NCI-H510A (cell line): ENCODE results near the gene ADGRB2.
"Not testable (repeated sequence)": the region's sequence is repeated elsewhere in the genome, so short reads cannot be mapped to it uniquely, and the experiment has no call there.

ENCODE experiments used
- DNase-seq: peaks from one replicate; lab custom pipeline; 2025; lab: John Stamatoyannopoulos, UW

Gene ADGRB2

GRCh38 chr1:31726715-31727114 is 37.4 kb downstream of the ADGRB2 start:
- no peak for DNase-seq

- peak; percentile 35 for DNase-seq
Observed at GRCh38 chr1:31725777-31726535, 38.2 kb downstream of the ADGRB2 start.

DNA sequence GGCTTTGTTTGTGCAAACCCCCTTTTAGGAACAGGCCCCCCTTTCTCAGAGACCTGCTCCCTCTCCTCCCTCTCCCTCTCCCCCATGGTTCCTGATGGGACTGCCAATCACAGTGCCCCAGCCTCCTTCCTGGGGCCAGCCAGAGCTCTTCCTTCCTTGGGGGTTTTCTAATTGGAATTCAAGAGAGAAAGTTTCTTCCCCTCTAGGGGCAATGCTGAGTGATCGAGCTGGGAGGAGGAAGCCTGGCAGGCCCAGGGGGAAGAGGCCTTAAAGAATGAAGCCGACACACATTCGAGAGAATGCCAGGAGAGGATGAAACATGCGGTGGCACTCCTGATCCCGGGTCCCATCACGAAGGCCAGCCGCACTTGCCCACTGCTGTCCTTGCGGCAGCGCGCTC is 39.0 kb downstream of the ADGRB2 start:
- DNase-seq, result no peak

DNA sequence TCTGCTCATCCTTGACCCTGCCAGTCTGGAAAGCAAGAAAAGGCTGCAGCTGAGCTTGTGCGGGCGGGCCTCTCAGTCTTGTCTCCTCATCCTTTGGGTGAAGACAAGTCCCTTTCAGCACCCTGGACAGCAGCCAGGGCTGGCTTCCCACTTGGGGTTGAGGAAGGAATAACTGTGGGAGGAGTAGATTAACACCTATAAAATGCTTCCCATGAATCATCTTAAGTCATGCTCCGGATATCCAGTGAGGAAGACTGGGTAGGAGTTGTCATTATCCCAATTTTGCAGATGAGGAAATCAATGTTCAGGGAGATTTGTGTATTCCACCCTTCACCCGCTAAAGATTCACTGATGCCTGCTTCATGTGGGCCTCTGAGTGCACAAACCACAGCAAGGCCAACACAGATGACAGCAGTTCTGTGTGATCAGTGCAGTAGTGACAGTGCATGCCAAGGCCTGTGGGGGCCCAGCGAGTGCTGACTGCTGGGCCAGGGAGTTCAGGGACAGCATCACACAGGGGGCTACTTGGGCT is 40.2 kb downstream of the ADGRB2 start:
- DNase-seq, result no peak

- DNase-seq, result no peak
Observed at GRCh38 chr1:31718327-31718897, 45.7 kb downstream of the ADGRB2 start.

- DNase-seq, result no peak
Observed at GRCh38 chr1:31717341-31717740, 46.8 kb downstream of the ADGRB2 start.

DNA sequence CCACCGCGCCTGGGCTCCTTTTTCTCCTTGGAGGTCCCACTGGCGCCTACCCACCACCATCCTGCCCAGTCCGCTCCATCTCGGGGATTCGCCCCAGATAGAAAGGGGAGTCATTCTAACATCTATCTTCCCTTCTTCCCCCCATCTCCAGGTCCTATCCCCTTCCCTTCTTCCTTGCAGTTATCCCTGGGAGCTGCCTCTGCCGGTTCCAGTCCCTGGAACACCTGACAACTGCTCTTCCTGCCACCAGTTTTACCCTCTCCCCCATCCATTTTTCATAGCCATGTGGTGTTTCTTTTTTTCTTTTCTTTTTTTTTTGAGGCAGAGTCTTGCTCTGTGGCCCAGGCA is 48.3 kb downstream of the ADGRB2 start:
- no peak for DNase-seq

GRCh38 chr1:31715087-31715872 is 48.9 kb downstream of the ADGRB2 start:
- no peak for DNase-seq

DNA sequence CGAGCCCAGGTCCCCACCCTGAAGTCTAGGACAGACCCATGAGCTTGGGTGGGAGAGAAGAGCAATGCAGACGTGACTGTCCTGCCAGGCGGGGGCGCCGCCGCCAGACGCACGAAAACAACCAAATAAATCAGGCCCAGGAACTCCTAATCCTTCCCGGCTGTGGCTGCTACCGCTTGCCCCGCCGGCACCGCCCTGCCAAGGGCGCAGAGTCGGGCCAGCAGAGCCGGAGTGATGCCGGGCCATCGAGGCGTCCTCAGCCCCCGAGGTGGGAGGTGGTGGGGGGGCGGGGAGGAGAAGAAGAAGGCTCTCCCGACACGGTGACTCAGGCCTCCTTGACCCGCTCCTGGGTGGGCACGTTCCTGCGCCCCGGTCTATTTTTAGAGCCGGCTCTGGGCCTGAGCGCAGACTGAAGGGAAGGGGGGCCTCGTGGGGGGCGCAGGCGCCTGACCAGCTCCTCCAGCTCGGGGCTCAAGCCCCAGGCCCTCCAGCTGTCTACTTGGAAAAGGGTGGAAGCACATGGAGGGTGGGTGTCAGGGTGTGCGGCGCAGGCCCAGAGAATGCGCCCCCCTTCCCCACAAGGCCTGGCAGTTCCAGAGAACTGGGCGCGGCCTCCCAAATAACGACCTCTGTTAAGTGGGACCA is 49.6 kb downstream of the ADGRB2 start:
- no peak for DNase-seq

- DNase-seq, result no peak
Observed at GRCh38 chr1:31712630-31713029, 51.5 kb downstream of the ADGRB2 start.

- DNase-seq, result no peak
Observed at GRCh38 chr1:31712068-31712467, 52.1 kb downstream of the ADGRB2 start.

DNA sequence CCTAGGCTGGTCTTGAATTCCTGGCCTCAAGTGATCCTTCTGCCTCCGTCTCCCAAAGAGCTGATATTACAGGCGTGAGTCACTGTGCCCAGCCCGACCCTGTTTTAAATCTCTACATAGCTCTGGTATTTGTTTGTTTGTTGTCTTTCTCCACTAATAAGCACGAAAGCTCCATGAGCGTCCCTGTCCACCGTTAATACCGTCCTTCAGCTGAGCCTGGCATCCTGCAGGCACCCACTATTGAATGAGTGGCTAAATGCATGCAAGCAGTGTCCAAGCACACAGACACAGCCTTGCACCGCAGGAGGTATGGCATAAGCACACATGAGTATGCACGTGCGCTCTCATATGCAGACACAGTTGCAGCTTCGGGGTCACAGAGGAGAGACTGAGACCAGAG is 55.8 kb downstream of the ADGRB2 start:
- DNase-seq, result no peak

GRCh38 chr1:31707711-31708110 is 56.4 kb downstream of the ADGRB2 start:
- no peak for DNase-seq

DNA sequence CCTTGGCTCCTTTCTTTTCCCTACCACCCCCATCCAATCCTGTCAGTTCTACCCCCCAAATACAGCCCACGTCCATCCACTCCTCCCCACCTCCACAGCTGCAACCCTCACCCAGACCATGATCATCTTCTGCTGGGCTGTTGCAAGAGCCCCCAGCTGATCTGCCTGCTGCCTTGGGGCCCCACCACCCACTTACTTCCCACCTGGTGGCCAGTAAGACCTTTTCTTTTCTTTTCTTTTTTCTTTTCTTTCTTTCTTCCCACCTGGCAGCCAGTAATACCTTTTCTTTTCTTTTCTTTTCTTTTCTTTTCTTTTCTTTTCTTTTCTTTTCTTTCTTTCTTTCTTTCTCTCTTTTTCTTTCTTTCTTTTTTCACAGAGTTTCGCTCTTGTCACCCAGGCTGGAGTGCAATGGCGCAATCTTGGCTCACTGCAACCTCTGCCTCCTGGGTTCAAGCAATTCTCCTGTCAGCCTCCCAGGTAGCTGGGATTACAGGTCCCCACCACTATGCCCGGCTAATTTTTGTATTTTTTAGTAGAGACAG is 57.0 kb downstream of the ADGRB2 start:
- DNase-seq, result not testable (repeated sequence)

DNA sequence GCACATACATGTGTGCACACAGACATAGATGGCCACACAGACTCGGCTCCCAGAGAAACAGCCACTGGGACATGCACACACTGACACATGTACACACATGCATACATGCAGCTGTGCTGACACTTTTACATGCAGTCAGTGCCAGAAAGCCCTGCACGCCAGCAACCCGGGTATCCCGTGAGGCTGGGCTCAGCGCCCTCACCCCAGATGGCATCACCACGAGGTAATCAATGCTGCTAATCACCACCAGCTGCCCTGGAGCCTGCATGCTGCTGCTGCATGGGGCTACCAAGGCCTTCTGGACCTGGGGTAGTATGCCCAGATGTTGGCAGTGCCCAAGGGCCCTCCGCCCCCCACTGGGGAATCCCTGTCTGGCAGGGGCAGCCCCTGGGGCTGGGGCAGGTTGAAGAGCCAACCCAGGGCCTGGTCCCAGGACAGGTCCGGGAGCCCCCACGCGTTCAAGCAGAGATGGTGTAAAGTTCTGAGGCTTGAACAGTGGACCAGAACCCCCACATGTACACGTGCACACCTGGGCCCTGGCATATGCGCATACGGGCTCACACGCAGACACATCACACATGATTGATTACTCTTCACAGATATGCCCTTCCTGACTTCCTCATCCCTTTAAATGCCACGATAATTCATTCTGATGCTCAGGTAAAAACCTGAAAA is 57.6 kb downstream of the ADGRB2 start:
- DNase-seq, result no peak

GRCh38 chr1:31705080-31705866 is 58.9 kb downstream of the ADGRB2 start:
- DNase-seq, result no peak

- DNase-seq, result no peak
Observed at GRCh38 chr1:31704271-31705079, 59.7 kb downstream of the ADGRB2 start.

- no peak for DNase-seq
Observed at GRCh38 chr1:31703431-31704270, 60.5 kb downstream of the ADGRB2 start, which contains the start of gene COL16A1. Gene COL16A1 (minus strand): TSS chr1:31704017. CDS start chr1:31702193, 1,824 bp downstream.
